Lower leg skin (tissue), 4 donors: Measurements from ENCODE around the gene WDR3. TPM values are rescaled to one million over a fixed set of nuclear protein-coding genes. Genes with fewer than 3 reads are reported as not detected.

ENCODE experiments used
- DNase-seq, 2 donors: peaks; one replicate each; pipeline ENCODE4 v3.0.0-alpha.2; 2019; ENCODE audit warnings: low spot score in 2 of 2
- H3K4me3 ChIP-seq: fragments of 200-600 bp; sonication (generic); 2 replicates; pipeline ENCODE4 v1.5.1; 2017; ENCODE audit warnings: mild to moderate bottlenecking, low read depth; ENCODE audit not compliant: poor library complexity, severe bottlenecking
- POLR2A ChIP-seq, 2 donors: fragments of 450-650 bp; IDR thresholded peaks; one replicate each; pipeline ENCODE4 v1.6.1; 2016 to 2017; ENCODE audit warnings: antibody characterized with exemption in 2 of 2, mild to moderate bottlenecking in 1 of 2, moderate library complexity in 1 of 2
- WGBS, 2 donors: methylation state at CpG; one replicate each; pipeline ENCODE4 v1.1.5; 2018; 5-methylcytosine and 5-hydroxymethylcytosine counted together
- intact Hi-C: fragments of 100-400 bp; cut with DNase I; formaldehyde crosslinking; loops from one replicate; pipeline ENCODE4 v1.15.0; 2023; ENCODE audit warnings: low total_unique reads
- total RNA-seq, 4 donors: library from RNA; depleted of rRNA; stranded (reverse); fragments of >200 nt; gene quantifications; one replicate each; pipeline ENCODE4 v1.1.0, GENCODE V29; 2016
- TF ChIP-seq, protein P1 (sequence below), 3 donors: fragments of 450-650 bp; IDR thresholded peaks; one replicate each; pipeline ENCODE4 v1.5.1; 2016; ENCODE audit warnings: antibody characterized with exemption in 3 of 3, mild to moderate bottlenecking in 3 of 3, moderate library complexity in 2 of 3

The WDR3 gene
- total RNA-seq, 4 donors from 2014 or later = 10.2 to 35.5 (median 17.9) TPM

DNA sequence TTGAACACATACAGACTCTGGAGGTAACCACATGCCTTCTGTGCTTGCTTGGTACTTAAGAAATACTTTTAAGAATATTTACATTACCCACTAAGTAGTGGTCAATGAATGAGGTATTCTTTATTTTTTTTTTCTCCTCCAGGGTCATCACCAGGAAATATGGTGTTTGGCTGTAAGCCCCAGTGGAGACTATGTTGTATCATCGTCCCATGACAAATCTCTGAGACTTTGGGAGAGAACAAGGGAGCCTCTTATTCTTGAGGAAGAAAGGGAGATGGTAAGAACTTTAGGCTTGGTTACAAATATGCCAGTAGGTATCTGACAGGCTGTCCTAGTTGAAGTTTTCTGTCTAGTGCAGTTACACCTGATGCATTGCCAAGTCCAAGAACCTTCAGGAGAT lies 22.8 kb downstream of the WDR3 start:
- 94 to 96% methylated on average over 1 of the region's 1 CpG for WGBS, 2 donors
- TF ChIP-seq, protein P1, sequence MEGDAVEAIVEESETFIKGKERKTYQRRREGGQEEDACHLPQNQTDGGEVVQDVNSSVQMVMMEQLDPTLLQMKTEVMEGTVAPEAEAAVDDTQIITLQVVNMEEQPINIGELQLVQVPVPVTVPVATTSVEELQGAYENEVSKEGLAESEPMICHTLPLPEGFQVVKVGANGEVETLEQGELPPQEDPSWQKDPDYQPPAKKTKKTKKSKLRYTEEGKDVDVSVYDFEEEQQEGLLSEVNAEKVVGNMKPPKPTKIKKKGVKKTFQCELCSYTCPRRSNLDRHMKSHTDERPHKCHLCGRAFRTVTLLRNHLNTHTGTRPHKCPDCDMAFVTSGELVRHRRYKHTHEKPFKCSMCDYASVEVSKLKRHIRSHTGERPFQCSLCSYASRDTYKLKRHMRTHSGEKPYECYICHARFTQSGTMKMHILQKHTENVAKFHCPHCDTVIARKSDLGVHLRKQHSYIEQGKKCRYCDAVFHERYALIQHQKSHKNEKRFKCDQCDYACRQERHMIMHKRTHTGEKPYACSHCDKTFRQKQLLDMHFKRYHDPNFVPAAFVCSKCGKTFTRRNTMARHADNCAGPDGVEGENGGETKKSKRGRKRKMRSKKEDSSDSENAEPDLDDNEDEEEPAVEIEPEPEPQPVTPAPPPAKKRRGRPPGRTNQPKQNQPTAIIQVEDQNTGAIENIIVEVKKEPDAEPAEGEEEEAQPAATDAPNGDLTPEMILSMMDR (IDR thresholded peaks at IDR 0.05) = no peak
- TF ChIP-seq POLR2A (IDR thresholded peaks at IDR 0.05) = no peak
- H3K4me3 ChIP-seq = no peak overlapping the region
- DNase-seq = no peak
- intact Hi-C loops = no loop called here

DNA sequence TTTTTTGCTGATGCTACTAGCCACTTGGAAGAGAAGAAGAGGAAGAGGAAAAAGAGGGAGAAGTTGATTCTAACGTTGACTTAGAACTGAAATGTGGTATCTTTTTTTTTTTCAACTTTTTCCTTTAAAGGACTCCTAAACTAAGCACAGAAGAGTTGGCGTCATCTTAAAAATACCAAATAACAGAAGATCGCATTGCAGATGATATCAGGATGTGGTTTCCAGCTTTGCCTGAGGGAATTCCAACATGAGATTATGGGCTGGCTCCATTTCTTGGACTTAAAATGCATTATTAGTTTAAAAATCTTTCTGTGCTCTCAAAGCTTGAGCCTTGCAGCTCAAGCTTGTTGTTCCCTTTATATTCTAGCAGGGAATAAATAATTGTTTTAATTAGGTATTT lies 29.8 kb downstream of the WDR3 start:
- intact Hi-C loops = no loop called here
- TF ChIP-seq, protein P1 (IDR thresholded peaks at IDR 0.05) = no peak
- no peak for TF ChIP-seq POLR2A (IDR thresholded peaks at IDR 0.05)
- 48 to 49% methylated on average over 3 of the region's 3 CpGs for WGBS, 2 donors
- DNase-seq = no peak
- H3K4me3 ChIP-seq = no peak overlapping the region

DNA sequence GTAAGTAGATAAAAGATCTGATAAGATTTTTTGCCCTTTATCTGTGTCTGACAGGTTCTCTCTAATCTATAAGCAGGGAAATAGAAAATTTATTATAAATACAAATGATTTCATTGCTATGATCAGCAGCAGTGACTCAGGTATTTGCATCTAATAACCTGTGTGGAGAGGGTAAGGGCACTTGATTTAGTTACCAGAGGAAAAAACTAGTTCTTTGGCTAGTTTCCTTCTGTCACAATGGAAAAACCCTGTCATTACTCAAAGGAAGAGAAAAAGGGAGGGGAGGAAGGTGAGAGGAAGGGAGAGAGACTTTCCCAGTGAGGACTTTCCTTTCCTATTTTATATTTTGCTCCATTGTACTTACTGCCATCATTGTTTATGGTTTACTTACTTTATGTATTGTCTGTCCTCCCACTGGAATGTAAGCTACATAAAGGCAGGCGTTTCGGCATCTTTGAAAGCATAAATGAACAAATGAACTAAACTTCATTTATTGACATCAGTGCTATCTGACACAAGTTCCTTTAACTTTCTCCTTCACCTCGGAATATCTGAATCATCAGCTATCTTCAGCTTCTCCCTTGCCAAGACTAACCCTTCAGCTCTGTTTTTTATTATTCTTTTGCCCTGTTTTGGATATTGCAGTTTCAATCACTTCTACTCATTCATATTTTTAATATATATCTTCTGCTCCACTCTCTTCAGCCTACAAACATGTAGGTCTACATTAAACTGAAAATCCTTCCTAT lies 34.9 kb downstream of the WDR3 start:
- 74 to 82% methylated on average over 3 of the region's 3 CpGs for WGBS, 2 donors
- no peak overlapping the region for H3K4me3 ChIP-seq
- no peak for DNase-seq
- TF ChIP-seq, protein P1 (IDR thresholded peaks at IDR 0.05) = no peak
- intact Hi-C loops = no loop called here

DNA sequence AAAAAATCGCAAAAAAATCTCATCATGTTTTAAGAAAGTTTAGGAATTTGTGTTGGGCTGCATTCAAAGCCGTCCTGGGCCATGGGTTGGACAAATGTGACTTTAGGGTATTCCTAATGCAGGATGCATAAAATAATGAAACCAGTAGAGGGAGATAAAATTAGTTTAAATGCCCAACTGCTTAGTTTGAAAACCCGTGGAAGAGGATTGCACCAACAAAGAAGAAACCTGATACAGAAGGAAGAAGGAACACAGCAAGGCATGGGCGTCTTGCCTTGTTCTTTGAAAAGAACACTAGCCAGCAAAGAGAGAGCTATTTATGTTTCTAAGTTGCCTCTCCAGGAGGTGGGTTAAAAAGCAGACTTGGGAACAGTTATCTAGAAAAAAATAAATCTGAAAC lies 37.9 kb downstream of the WDR3 start:
- DNase-seq = no peak
- 47 to 51% methylated on average over 4 of the region's 4 CpGs for WGBS, 2 donors
- H3K4me3 ChIP-seq = no peak overlapping the region
- TF ChIP-seq, protein P1 (IDR thresholded peaks at IDR 0.05) = no peak
- TF ChIP-seq POLR2A (IDR thresholded peaks at IDR 0.05) = no peak
- intact Hi-C loops = no loop called here

DNA sequence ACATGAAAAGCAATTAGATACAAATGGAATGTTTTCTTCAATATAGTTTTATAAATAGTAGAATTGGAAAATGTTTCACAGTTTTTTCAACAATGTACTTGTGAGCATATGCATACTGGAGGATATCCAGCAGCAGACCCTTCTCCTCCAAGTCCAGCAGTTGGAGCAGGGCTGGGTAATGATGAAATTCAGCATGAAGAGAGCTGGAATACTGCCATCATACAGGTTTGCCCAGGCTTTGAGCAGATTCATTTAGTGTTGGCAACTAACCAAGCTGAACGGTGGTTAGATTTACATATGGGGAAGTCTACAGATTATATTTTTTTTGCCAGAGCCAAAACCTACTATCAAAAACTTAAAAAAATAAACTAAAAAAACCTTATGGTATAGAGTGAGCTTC lies 38.3 kb downstream of the WDR3 start:
- 0 to 14% methylated on average over 1 of the region's 1 CpG for WGBS, 2 donors
- no peak for DNase-seq
- no peak overlapping the region for H3K4me3 ChIP-seq
- intact Hi-C loops = no loop called here
- TF ChIP-seq, protein P1 (IDR thresholded peaks at IDR 0.05) = no peak
- no peak for TF ChIP-seq POLR2A (IDR thresholded peaks at IDR 0.05)

DNA sequence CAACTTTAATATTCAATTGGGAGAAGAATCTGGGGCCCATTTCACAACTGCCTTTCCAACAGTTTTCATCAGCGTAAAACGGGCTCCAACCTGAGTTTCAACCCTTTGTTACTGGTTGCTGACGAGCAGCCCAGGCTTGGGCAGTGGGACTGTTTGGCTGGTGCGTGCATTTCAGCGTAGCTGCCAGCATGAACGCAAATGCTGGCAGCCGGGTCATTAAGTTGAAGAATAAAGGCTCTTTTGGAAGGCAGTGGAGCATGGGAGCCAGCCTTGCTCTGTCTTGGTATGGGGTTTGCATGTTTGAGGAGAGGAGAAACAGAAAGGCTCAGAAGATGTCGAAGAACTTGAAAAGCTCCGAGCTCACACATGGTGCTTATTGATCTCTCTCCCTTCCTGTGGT lies 40.7 kb downstream of the WDR3 start:
- H3K4me3 ChIP-seq = no peak overlapping the region
- DNase-seq = no peak
- intact Hi-C loops = no loop called here
- TF ChIP-seq, protein P1 (IDR thresholded peaks at IDR 0.05) = no peak
- TF ChIP-seq POLR2A (IDR thresholded peaks at IDR 0.05) = no peak
- 65 to 76% methylated on average over 9 of the region's 9 CpGs for WGBS, 2 donors
